ENCODE results near the gene CASP5.

CASP5 gene

GRCh38 chr11:105051559-105051958 is 28.6 kb upstream of the CASP5 start:
- Histone ChIP-seq H3K9ac (ENCODE audit: low read depth, low read length) (no peak overlapping the region), H3K27ac (ENCODE audit: low read length) (no peak overlapping the region), H3K36me3 (ENCODE audit: insufficient read depth, low read length) (no peaks in the 10 kb centered on the region), H3K4me1 (ENCODE audit: insufficient read depth, low read length) (peaks cover 7% of the 10 kb centered on the region), H4K20me1 (ENCODE audit: insufficient read depth, low read length) (no peaks in the 10 kb centered on the region), H3K4me3 (ENCODE audit: low read depth in 1 of 2, low read length in 2 of 2) (no peak overlapping the region), H3K4me2 (ENCODE audit: insufficient read depth, low read length) (no peak overlapping the region), H3K27me3 (ENCODE audit: insufficient read depth, low read length, poor library complexity) (no peaks in the 10 kb centered on the region), H2AFZ (ENCODE audit: low read depth, low read length) (no peak overlapping the region), H3K79me2 (ENCODE audit: insufficient read depth, low read length) (no peaks in the 10 kb centered on the region), H3K9me3 (ENCODE audit: insufficient read depth, low read length, severe bottlenecking) (no peaks in the 10 kb centered on the region)
- no peak for DNase-seq
- TF ChIP-seq CTCF (IDR thresholded peaks at IDR 0.05; ENCODE audit: borderline replicate concordance, extremely low read depth, low read length, poor library complexity, severe bottlenecking) (no peak), EZH2 (IDR thresholded peaks at IDR 0.05; ENCODE audit: borderline replicate concordance, low read depth, low read length, severe bottlenecking) (no peak)
- ATAC-seq (ENCODE audit: insufficient read depth, low read depth): no peak

- Histone ChIP-seq H2AFZ (ENCODE audit: low read depth, low read length) (no peak overlapping the region), H3K79me2 (ENCODE audit: insufficient read depth, low read length) (peaks cover 3% of the 10 kb centered on the region; the same call in 1 of the 2 replicates), H3K36me3 (ENCODE audit: insufficient read depth, low read length) (no peaks in the 10 kb centered on the region), H3K9me3 (ENCODE audit: insufficient read depth, low read length, severe bottlenecking) (no peaks in the 10 kb centered on the region), H3K4me2 (ENCODE audit: insufficient read depth, low read length) (no peak overlapping the region), H3K27me3 (ENCODE audit: insufficient read depth, low read length, poor library complexity) (no peaks in the 10 kb centered on the region), H3K27ac (ENCODE audit: low read length) (no peak overlapping the region), H3K4me1 (ENCODE audit: insufficient read depth, low read length) (peaks cover 16% of the 10 kb centered on the region), H3K4me3 (ENCODE audit: low read depth in 1 of 2, low read length in 2 of 2) (no peak overlapping the region), H3K9ac (ENCODE audit: low read depth, low read length) (no peak overlapping the region), H4K20me1 (ENCODE audit: insufficient read depth, low read length) (no peaks in the 10 kb centered on the region)
- ATAC-seq (ENCODE audit: insufficient read depth, low read depth): no peak
- TF ChIP-seq EZH2 (IDR thresholded peaks at IDR 0.05; ENCODE audit: borderline replicate concordance, low read depth, low read length, severe bottlenecking) (no peak), CTCF (IDR thresholded peaks at IDR 0.05; ENCODE audit: borderline replicate concordance, extremely low read depth, low read length, poor library complexity, severe bottlenecking) (no peak)
- no peak for DNase-seq
These were observed 26.5 kb upstream of the CASP5 start for GRCh38 chr11:105049481-105049880.

DNA sequence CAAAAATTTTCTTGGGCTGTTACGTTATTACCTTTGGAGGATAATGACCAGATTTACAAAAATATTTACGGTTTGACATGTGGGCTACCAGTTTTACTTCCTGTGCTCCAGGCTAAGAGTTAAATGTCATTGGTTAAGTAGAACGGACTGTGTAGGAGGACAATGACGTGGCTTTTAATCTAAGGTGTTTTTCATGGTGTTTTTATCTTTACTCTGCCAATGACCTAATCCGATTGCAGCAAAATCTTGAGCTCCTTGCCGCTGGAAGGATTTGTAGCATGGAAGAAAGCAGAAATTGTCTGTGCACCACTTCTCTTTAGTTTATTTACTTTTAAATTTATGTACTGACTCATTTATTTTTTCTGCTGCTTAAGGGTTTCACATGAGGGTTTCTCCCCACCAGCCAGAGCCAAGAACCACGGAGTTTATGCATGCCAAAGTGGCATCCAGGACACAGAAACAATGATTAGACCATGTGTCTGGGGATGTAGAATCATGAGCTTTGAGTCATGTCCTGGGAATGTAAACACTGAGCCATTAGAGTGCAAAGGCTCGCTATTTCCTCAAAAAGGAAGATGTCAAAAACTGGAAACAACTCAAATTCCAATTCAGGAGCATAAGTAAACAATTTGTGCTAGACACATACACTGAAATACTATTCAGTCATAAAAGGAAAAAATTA is 24.1 kb upstream of the CASP5 start:
- peaks cover 15% of the 10 kb centered on the region for H3K79me2 ChIP-seq (ENCODE audit: insufficient read depth, low read length)
- H4K20me1 ChIP-seq (ENCODE audit: insufficient read depth, low read length): no peaks in the 10 kb centered on the region
- no peaks in the 10 kb centered on the region for H3K36me3 ChIP-seq (ENCODE audit: insufficient read depth, low read length)
- DNase-seq: no peak
- no peaks in the 10 kb centered on the region for H3K27me3 ChIP-seq (ENCODE audit: insufficient read depth, low read length, poor library complexity)
- H3K4me2 ChIP-seq (ENCODE audit: insufficient read depth, low read length): no peak overlapping the region
- no peak overlapping the region for H3K27ac ChIP-seq (ENCODE audit: low read length)
- H2AFZ ChIP-seq (ENCODE audit: low read depth, low read length): no peak overlapping the region
- H3K9ac ChIP-seq (ENCODE audit: low read depth, low read length): no peak overlapping the region
- ATAC-seq (ENCODE audit: insufficient read depth, low read depth): no peak
- no peaks in the 10 kb centered on the region for H3K9me3 ChIP-seq (ENCODE audit: insufficient read depth, low read length, severe bottlenecking)
- no peak overlapping the region for H3K4me3 ChIP-seq (ENCODE audit: low read depth in 1 of 2, low read length in 2 of 2)
- peaks cover 34% of the 10 kb centered on the region for H3K4me1 ChIP-seq (ENCODE audit: insufficient read depth, low read length)
- TF ChIP-seq EZH2 (IDR thresholded peaks at IDR 0.05; ENCODE audit: borderline replicate concordance, low read depth, low read length, severe bottlenecking): no peak
- no peak for TF ChIP-seq CTCF (IDR thresholded peaks at IDR 0.05; ENCODE audit: borderline replicate concordance, extremely low read depth, low read length, poor library complexity, severe bottlenecking)

Data from DND-41 (cell line).